Measurements from ENCODE around the gene GHRL. TPM values are rescaled to one million over a fixed set of nuclear protein-coding genes. Genes with fewer than 3 reads are reported as not detected.

GHRL gene, protein sequence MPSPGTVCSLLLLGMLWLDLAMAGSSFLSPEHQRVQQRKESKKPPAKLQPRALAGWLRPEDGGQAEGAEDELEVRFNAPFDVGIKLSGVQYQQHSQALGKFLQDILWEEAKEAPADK
- not detected in 2 replicates for total RNA-seq

DNA sequence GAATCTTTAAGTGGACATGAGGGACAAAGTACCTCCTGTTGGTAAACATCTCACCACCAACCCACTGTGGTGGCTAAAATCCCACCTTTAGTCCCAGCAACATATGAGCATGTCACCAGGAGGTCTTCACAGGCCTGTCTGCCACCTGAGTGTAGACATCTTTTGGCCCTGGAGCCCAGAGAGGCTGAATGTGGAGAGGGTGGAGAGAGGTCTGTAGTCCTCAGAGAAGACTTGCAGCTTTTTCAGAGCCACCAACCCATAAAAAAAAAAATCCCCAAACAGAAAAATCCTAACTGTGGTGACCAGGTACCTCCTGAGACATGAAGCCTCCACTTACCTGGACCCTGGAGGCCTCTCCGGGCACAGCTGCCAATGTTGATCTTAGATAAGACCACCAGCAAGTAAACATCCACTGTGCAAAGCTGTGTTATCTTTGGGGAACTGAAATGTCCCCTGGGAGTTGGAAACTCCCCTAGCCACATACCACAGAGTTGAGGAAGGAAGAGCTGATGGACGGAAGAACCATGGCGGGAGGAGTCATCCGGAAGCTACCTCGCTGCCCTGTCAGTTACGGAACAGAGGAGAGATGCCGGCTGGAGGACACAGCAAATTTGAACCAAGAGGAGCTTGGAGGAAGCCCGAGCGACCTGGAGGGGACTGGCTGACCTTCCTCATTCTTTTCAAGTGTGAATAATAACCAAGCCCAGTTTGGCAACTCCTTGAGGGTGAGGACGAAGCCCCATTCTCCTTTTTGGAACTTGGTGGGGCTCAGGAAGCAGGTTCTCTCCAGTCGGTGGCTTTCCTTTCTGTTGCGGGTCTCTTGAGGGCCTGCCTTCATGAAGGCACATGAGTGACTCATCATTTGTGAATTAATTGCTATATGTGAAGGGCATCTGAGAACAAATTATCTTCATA is at the start of gene GHRL:
Gene GHRL, minus strand, starts transcription at position 443 of the 915 bp plus-strand sequence. CDS start 2,767 bp downstream, outside the sequence.

DNA sequence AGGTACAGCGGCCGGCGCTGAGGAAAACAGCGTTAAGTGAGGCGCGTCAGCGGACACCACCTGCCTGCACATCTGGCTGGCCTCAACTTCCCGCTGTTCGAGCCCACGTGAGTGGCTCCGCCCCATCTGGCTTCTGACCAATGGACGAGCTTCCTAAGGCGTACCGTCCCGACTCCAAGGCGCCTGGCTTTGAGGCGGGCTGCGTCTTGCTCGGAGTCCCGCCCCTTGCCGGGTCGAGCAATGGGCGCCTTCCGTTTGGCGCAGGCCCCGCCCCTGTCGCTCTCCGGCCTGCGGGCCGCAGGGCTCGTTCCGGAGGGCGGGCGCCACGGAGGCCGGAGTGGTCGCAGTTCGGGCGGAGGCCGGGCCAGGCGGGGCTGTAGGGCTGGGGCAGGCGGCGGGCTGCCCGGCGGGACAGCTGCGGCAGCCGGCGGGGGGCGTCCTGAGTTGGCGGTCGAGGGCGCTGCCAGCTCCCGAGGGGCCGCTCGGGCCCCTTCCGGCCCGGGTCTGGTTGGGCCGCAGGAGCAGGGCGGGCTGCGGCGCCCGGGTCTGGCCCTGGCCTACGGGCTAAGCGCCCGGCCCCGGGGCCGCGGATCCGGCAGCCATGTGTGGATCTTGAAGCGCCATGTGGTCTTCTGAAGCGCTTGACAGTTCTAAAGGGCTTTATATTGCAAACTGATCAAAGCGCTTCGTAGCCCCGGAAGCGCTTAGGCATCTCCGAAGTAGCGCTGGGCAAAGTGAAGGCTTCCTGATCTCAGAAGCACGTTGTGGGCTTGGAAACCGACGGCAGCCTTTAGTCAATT is 44.4 kb downstream of the GHRL start, which contains the start of gene TATDN2:
Gene TATDN2, plus strand, starts transcription at position 276 of the 800 bp plus-strand sequence. CDS start 742 bp downstream, outside the sequence.

Other genes with a start within 250 kb of the GHRL start
- not detected in 2 replicates for gene FANCD2OS, start 184.7 kb downstream of the GHRL start, total RNA-seq
- gene BRK1, start 177.3 kb downstream of the GHRL start, total RNA-seq: 113 and 134 TPM in 2 replicates
- 31.0 and 32.2 TPM in 2 replicates for gene VHL, start 151.2 kb downstream of the GHRL start, total RNA-seq
- gene IRAK2, start 128.0 kb downstream of the GHRL start, total RNA-seq: 7.2 and 8.3 TPM in 2 replicates
- gene TATDN2, start 44.5 kb downstream of the GHRL start, total RNA-seq: 10.7 and 10.8 TPM in 2 replicates
- 317 and 382 TPM in 2 replicates for gene SEC13, start 28.2 kb upstream of the GHRL start, total RNA-seq
- 0.13 TPM in 1 of 2 replicates, not detected in the other for gene ATP2B2, start 212.6 kb upstream of the GHRL start, total RNA-seq